PC-9 (cell line): ENCODE data around the gene NRARP.

ENCODE experiments used
- EZH2 ChIP-seq: fragments of 200-600 bp; sonication (generic); IDR thresholded peaks from 2 replicates; pipeline ENCODE4 v1.8.0; 2017; ENCODE audit warnings: antibody characterized with exemption, low read depth
- TF ChIP-seq, protein P1 (sequence below): fragments of 200-600 bp; sonication (generic); conservative IDR thresholded peaks from 2 replicates; pipeline ENCODE4 v1.6.1; 2017; ENCODE audit warnings: mixed run types, antibody characterized with exemption, mild to moderate bottlenecking, moderate library complexity

DNA sequence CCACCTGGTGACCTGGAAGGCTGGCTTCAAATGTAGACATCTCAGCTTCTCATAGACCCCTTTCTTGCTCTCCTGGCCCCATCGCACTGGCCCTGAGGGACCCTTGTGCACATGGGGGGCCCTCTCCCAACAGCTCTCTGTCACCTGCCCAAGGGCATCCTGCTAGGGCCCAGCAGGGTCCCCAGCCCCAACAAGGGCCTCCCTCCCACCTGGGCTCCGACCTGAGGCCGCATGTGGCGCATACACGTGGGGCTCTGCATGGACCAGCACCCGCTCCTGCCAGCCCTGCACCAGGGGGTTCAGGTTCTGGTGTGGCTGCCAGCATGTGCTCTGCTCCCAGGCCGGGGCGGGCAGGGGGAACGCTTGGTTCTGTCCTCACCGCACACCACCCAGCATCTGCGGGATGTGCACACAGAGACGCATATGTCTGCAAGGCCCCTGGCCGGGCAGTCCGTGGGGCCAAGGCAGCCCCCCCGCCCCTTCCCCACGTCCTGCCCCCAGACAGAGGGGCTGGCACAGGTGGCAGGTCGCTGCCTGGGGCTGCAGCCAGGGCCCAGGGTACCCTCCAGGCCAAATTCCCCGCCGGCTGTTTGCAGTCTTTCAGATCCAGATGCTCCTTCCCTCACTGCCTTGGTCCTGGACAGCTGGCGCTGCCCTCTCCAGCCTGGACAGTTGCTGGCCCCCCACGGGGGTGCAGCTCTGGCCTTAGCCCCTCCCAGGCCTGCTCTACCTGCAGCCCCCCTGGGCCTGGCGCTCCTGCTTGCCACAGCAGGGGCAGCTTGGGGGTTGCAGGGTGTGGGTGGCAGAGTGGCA, 17.9 kb upstream of the NRARP start:
- TF ChIP-seq, protein P1, sequence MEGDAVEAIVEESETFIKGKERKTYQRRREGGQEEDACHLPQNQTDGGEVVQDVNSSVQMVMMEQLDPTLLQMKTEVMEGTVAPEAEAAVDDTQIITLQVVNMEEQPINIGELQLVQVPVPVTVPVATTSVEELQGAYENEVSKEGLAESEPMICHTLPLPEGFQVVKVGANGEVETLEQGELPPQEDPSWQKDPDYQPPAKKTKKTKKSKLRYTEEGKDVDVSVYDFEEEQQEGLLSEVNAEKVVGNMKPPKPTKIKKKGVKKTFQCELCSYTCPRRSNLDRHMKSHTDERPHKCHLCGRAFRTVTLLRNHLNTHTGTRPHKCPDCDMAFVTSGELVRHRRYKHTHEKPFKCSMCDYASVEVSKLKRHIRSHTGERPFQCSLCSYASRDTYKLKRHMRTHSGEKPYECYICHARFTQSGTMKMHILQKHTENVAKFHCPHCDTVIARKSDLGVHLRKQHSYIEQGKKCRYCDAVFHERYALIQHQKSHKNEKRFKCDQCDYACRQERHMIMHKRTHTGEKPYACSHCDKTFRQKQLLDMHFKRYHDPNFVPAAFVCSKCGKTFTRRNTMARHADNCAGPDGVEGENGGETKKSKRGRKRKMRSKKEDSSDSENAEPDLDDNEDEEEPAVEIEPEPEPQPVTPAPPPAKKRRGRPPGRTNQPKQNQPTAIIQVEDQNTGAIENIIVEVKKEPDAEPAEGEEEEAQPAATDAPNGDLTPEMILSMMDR, result no peak
- TF ChIP-seq EZH2, result no peak
